Measurements from ENCODE around the gene WDR41.

The WDR41 gene

GRCh38 chr5:77443670-77444069 lies 48.4 kb downstream of the WDR41 start:
- DNase-seq = no peak

GRCh38 chr5:77438071-77438470 lies 54.0 kb downstream of the WDR41 start:
- DNase-seq = no peak

- DNase-seq = no peak
Observed at GRCh38 chr5:77437194-77437593, 54.9 kb downstream of the WDR41 start.

GRCh38 chr5:77431719-77432118 lies 60.4 kb downstream of the WDR41 start:
- DNase-seq = no peak

GRCh38 chr5:77431286-77431685 lies 60.8 kb downstream of the WDR41 start:
- DNase-seq = no peak

- DNase-seq = no peak
Observed at GRCh38 chr5:77430726-77431125, 61.4 kb downstream of the WDR41 start.

- no peak for DNase-seq
Observed at GRCh38 chr5:77428526-77428925, 63.6 kb downstream of the WDR41 start.

- DNase-seq = no peak
Observed at GRCh38 chr5:77427998-77428397, 64.1 kb downstream of the WDR41 start.

- DNase-seq = no peak
Observed at GRCh38 chr5:77426670-77427069, 65.4 kb downstream of the WDR41 start.

- DNase-seq = no peak
Observed at GRCh38 chr5:77425998-77426659, 66.0 kb downstream of the WDR41 start.

- no peak for DNase-seq
Observed at GRCh38 chr5:77425420-77425819, 66.7 kb downstream of the WDR41 start.

GRCh38 chr5:77424921-77425320 lies 67.2 kb downstream of the WDR41 start:
- DNase-seq = no peak

- no peak for DNase-seq
Observed at GRCh38 chr5:77423022-77423750, 68.9 kb downstream of the WDR41 start.

GRCh38 chr5:77420940-77421339 lies 71.2 kb downstream of the WDR41 start:
- no peak for DNase-seq

- DNase-seq = no peak
Observed at GRCh38 chr5:77419644-77420582, 72.2 kb downstream of the WDR41 start.

GRCh38 chr5:77418601-77419581 lies 73.2 kb downstream of the WDR41 start:
- no peak for DNase-seq

GRCh38 chr5:77418162-77418561 lies 74.0 kb downstream of the WDR41 start:
- DNase-seq = no peak

GRCh38 chr5:77413049-77413448 lies 79.1 kb downstream of the WDR41 start:
- no peak for DNase-seq

GRCh38 chr5:77409870-77410621 lies 82.1 kb downstream of the WDR41 start:
- DNase-seq = no peak

- DNase-seq = no peak
Observed at GRCh38 chr5:77407152-77407551, 85.0 kb downstream of the WDR41 start.

GRCh38 chr5:77402796-77403195 lies 89.3 kb downstream of the WDR41 start:
- DNase-seq = no peak

- DNase-seq = no peak
Observed at GRCh38 chr5:77400645-77401044, 91.5 kb downstream of the WDR41 start.
